ENCODE measurements around the gene NT5E.

The NT5E gene

GRCh38 chr6:85463621-85464259 is 13.9 kb downstream of the NT5E start:
- no peak for TF ChIP-seq TAF1 (IDR thresholded peaks at IDR 0.05; ENCODE audit: borderline replicate concordance, insufficient read depth, low read length)

- TF ChIP-seq POLR2AphosphoS5 (IDR thresholded peaks at IDR 0.05; ENCODE audit: low read depth, low read length) (no peak), FOXP2 (optimal IDR thresholded peaks at IDR 0.05; ENCODE audit: borderline replicate concordance, extremely low read depth, extremely low read length, insufficient read depth) (no peak), TAF1 (IDR thresholded peaks at IDR 0.05; ENCODE audit: borderline replicate concordance, insufficient read depth, low read length) (no peak), REST (IDR thresholded peaks at IDR 0.05; ENCODE audit: insufficient read depth in 1 of 2, low read depth in 2 of 2, low read length in 2 of 2) (no peak), SIN3A (IDR thresholded peaks at IDR 0.05; ENCODE audit: borderline replicate concordance, insufficient read depth, low read length) (no peak)
These were observed 14.4 kb downstream of the NT5E start for GRCh38 chr6:85464260-85464644.

GRCh38 chr6:85464722-85465150 is 14.9 kb downstream of the NT5E start:
- TF ChIP-seq POLR2AphosphoS5 (IDR thresholded peaks at IDR 0.05; ENCODE audit: low read depth, low read length): no peak
- TF ChIP-seq SIN3A (IDR thresholded peaks at IDR 0.05; ENCODE audit: borderline replicate concordance, insufficient read depth, low read length): no peak; the same call in 1 of the 2 replicates
- no peak for TF ChIP-seq REST (IDR thresholded peaks at IDR 0.05; ENCODE audit: insufficient read depth in 1 of 2, low read depth in 2 of 2, low read length in 2 of 2)
- no peak for TF ChIP-seq FOXP2 (optimal IDR thresholded peaks at IDR 0.05; ENCODE audit: borderline replicate concordance, extremely low read depth, extremely low read length, insufficient read depth)
- no peak for TF ChIP-seq TAF1 (IDR thresholded peaks at IDR 0.05; ENCODE audit: borderline replicate concordance, insufficient read depth, low read length)

- TF ChIP-seq FOXP2 (optimal IDR thresholded peaks at IDR 0.05; ENCODE audit: borderline replicate concordance, extremely low read depth, extremely low read length, insufficient read depth) (no peak), POLR2AphosphoS5 (IDR thresholded peaks at IDR 0.05; ENCODE audit: low read depth, low read length) (no peak), TAF1 (IDR thresholded peaks at IDR 0.05; ENCODE audit: borderline replicate concordance, insufficient read depth, low read length) (no peak), REST (IDR thresholded peaks at IDR 0.05; ENCODE audit: insufficient read depth in 1 of 2, low read depth in 2 of 2, low read length in 2 of 2) (no peak), SIN3A (IDR thresholded peaks at IDR 0.05; ENCODE audit: borderline replicate concordance, insufficient read depth, low read length) (no peak)
These were observed 15.9 kb downstream of the NT5E start for GRCh38 chr6:85465762-85466161.

- no peak for TF ChIP-seq TAF1 (IDR thresholded peaks at IDR 0.05; ENCODE audit: borderline replicate concordance, insufficient read depth, low read length)
- no peak for TF ChIP-seq REST (IDR thresholded peaks at IDR 0.05; ENCODE audit: insufficient read depth in 1 of 2, low read depth in 2 of 2, low read length in 2 of 2)
- TF ChIP-seq FOXP2 (optimal IDR thresholded peaks at IDR 0.05; ENCODE audit: borderline replicate concordance, extremely low read depth, extremely low read length, insufficient read depth): no peak
- TF ChIP-seq SIN3A (IDR thresholded peaks at IDR 0.05; ENCODE audit: borderline replicate concordance, insufficient read depth, low read length): no peak
- TF ChIP-seq POLR2AphosphoS5 (IDR thresholded peaks at IDR 0.05; ENCODE audit: low read depth, low read length): no peak
These were observed 18.4 kb downstream of the NT5E start for GRCh38 chr6:85468326-85468725.

All from PFSK-1 (cell line).